NCI-H146 treated with DMSO at 0.1 percent for 48 hours (cell line): ENCODE data around the gene LRRK2.

Experiments used
- DNase-seq: peaks from one replicate; lab custom pipeline; 2025; ENCODE audit not compliant: unreplicated experiment; lab: John Stamatoyannopoulos, UW

LRRK2 gene

GRCh38 chr12:40390980-40391379, 166.2 kb downstream of the LRRK2 start:
- DNase-seq, result no peak

- DNase-seq, result no peak
Observed at GRCh38 chr12:40393026-40393425, 168.2 kb downstream of the LRRK2 start.

GRCh38 chr12:40399656-40400055, 174.9 kb downstream of the LRRK2 start:
- no peak for DNase-seq

- DNase-seq, result no peak
Observed at GRCh38 chr12:40405419-40405818, 180.6 kb downstream of the LRRK2 start.
